Bronchial smooth muscle cell (primary cell): ENCODE measurements around the gene UBTFL1. TPM values are rescaled to one million over a fixed set of nuclear protein-coding genes. Genes with fewer than 3 reads are reported as not detected.

Experiments
- total RNA-seq: library from RNA; depleted of rRNA; stranded (reverse); fragments of >200 nt; gene quantifications from 2 replicates; pipeline ENCODE4 v1.2.1, GENCODE V29; 2014

The UBTFL1 gene, protein sequence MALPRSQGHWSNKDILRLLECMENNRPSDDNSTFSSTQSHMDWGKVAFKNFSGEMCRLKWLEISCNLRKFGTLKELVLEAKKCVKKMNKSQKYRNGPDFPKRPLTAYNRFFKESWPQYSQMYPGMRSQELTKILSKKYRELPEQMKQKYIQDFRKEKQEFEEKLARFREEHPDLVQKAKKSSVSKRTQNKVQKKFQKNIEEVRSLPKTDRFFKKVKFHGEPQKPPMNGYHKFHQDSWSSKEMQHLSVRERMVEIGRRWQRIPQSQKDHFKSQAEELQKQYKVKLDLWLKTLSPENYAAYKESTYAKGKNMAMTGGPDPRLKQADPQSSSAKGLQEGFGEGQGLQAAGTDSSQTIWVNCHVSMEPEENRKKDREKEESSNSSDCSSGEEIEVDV
- not detected in 2 replicates for total RNA-seq

DNA sequence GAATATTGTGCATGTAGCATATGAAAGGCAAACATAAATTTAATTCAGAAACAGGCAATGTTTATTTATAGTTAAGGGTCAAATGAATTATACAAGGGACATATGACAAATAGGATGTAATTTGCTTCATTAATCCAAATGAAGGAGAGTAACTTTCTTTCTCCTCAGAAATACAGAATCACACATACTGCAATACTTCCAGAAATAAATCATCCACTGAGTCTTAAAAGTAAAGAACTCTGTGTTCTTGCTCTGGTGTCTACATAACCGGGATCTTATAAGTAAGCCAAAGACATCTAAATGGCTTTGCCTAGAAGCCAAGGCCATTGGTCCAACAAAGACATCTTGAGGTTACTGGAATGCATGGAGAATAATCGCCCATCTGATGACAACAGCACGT lies at the start of gene UBTFL1:
Gene UBTFL1 (plus strand): TSS at position 301 of the 400 bp plus-strand sequence. CDS start 0 bp downstream, at position 301.

DNA sequence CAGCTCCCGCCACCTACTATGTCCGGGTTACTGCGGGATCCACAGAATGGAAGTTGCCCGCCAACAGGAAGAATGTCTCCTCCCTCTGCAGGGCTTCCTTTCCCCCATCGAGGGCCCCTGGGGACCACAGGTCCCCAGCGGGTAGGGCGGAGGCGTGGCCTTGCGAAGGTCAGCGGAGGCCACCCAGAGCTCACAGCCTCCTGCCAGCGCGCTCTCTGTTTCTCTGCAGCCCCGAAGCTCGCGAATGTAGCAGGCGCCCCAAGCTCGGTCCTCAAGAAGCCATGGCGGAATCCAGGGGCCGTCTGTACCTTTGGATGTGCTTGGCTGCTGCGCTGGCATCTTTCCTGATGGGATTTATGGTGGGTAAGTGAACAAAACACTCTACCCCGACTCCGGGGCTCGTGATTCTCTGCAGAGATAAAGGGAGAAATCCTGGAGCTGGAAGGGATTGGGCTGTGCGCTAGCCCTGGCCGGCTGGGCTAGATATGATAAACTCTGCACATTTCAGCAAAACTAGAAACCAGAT lies 48.8 kb downstream of the UBTFL1 start, which contains the start of gene NAALAD2:
Gene NAALAD2 (plus strand): TSS at position 186 of the 526 bp plus-strand sequence. CDS start 96 bp downstream, at position 282.

Other genes with a start within 250 kb of the UBTFL1 start
- gene TRIM64B, start 207.5 kb upstream of the UBTFL1 start, total RNA-seq: not detected in 2 replicates
- gene TRIM49D1, start 163.7 kb upstream of the UBTFL1 start, total RNA-seq: not detected in 2 replicates
- gene TRIM49D2, start 161.9 kb upstream of the UBTFL1 start, total RNA-seq: not detected in 2 replicates
- gene TRIM64, start 119.9 kb upstream of the UBTFL1 start, total RNA-seq: not detected in 2 replicates
- gene TRIM49C, start 54.8 kb upstream of the UBTFL1 start, total RNA-seq: not detected in 2 replicates
- 0.47 and 1.7 TPM in 2 replicates for gene NAALAD2, start 48.7 kb downstream of the UBTFL1 start, total RNA-seq
- 25.8 and 27.6 TPM in 2 replicates for gene CHORDC1, start 137.1 kb downstream of the UBTFL1 start, total RNA-seq